GM23338 (cell line): ENCODE data around the gene RGS7. TPM values are rescaled to one million over a fixed set of nuclear protein-coding genes. Genes with fewer than 3 reads are reported as not detected.

Source experiments
- ATAC-seq: fragments of 200-7000 bp; cut with Tn5 transposase; 3 replicates; pipeline ENCODE4 v1.9.1; 2020
- DNase-seq: peaks from one replicate; pipeline ENCODE4 v3.0.0-alpha.2; 2015; ENCODE audit warnings: low spot score
- H2AFZ ChIP-seq: fragments of 200-600 bp; sonication (generic); 2 replicates; pipeline ENCODE4 v1.8.0; 2016; ENCODE audit warnings: antibody characterized with exemption, mild to moderate bottlenecking, moderate library complexity
- H3F3A ChIP-seq: fragments of 200-600 bp; sonication (generic); replicated peaks from 2 replicates; pipeline ENCODE4 v1.8.0; 2017; ENCODE audit warnings: antibody characterized with exemption, mixed run types, low read depth
- H3K27ac ChIP-seq: fragments of 200-600 bp; sonication (generic); 2 replicates; pipeline ENCODE4 v1.6.1; 2016; ENCODE audit warnings: low read depth
- H3K27me3 ChIP-seq: fragments of 200-600 bp; sonication (generic); 2 replicates; pipeline ENCODE4 v1.8.0; 2016; ENCODE audit warnings: mild to moderate bottlenecking, mixed run types, moderate library complexity; ENCODE audit not compliant: insufficient read depth
- H3K36me3 ChIP-seq: fragments of 200-600 bp; sonication (generic); 2 replicates; pipeline ENCODE4 v1.8.0; 2016; ENCODE audit warnings: mild to moderate bottlenecking; ENCODE audit not compliant: insufficient read depth
- H3K4me1 ChIP-seq: fragments of 200-600 bp; sonication (generic); 2 replicates; pipeline ENCODE4 v1.8.0; 2016; ENCODE audit warnings: mild to moderate bottlenecking, moderate library complexity; ENCODE audit not compliant: insufficient read depth
- H3K4me2 ChIP-seq: fragments of 200-600 bp; sonication (generic); 2 replicates; pipeline ENCODE4 v1.7.1; 2017; ENCODE audit warnings: mixed run types
- H3K4me3 ChIP-seq: fragments of 200-600 bp; sonication (generic); 2 replicates; pipeline ENCODE4 v1.6.1; 2016; ENCODE audit warnings: mixed run types
- H3K79me2 ChIP-seq: fragments of 200-600 bp; sonication (generic); replicated peaks from 2 replicates; pipeline ENCODE4 v1.8.0; 2017; ENCODE audit warnings: mild to moderate bottlenecking; ENCODE audit not compliant: insufficient read depth
- H3K9me2 ChIP-seq: fragments of 200-600 bp; sonication (generic); 2 replicates; pipeline ENCODE4 v1.8.0; 2017; ENCODE audit not compliant: insufficient read depth
- H4K20me1 ChIP-seq: fragments of 200-600 bp; sonication (generic); replicated peaks from 2 replicates; pipeline ENCODE4 v1.8.0; 2017; ENCODE audit warnings: mild to moderate bottlenecking; ENCODE audit not compliant: insufficient read depth
- H3K27ac Mint-ChIP-seq: 2 replicates; pipeline ENCODE4 v1.8.0; 2020; ENCODE audit warnings: inconsistent platforms, mild to moderate bottlenecking, moderate library complexity, mixed read lengths
- H3K27me3 Mint-ChIP-seq: 3 replicates; pipeline ENCODE4 v1.8.0; 2022; ENCODE audit warnings: low read depth, mild to moderate bottlenecking, moderate library complexity, mixed read lengths, inconsistent platforms; ENCODE audit not compliant: insufficient read depth, poor library complexity
- H3K36me3 Mint-ChIP-seq: 3 replicates; pipeline ENCODE4 v1.8.0; 2021; ENCODE audit warnings: low read depth, mild to moderate bottlenecking, inconsistent platforms, moderate library complexity, mixed read lengths
- H3K4me1 Mint-ChIP-seq: 3 replicates; pipeline ENCODE4 v1.8.0; 2020; ENCODE audit warnings: mild to moderate bottlenecking, inconsistent platforms, mixed read lengths
- H3K4me3 Mint-ChIP-seq: 3 replicates; pipeline ENCODE4 v1.8.0; 2021; ENCODE audit warnings: moderate library complexity, mild to moderate bottlenecking, inconsistent platforms, mixed read lengths
- H3K9me3 Mint-ChIP-seq: 3 replicates; pipeline ENCODE4 v1.8.0; 2020; ENCODE audit warnings: moderate library complexity, mild to moderate bottlenecking, inconsistent platforms, mixed read lengths
- CREB1 ChIP-seq: fragments of 250-450 bp; sonication (Bioruptor Pico); IDR thresholded peaks from 2 replicates; pipeline ENCODE4 v1.5.0; 2020; ENCODE audit warnings: low read depth, mild to moderate bottlenecking, moderate library complexity
- EZH2 ChIP-seq: fragments of 200-600 bp; sonication (generic); IDR thresholded peaks from one replicate; pipeline ENCODE4 v1.8.0; 2017; ENCODE audit warnings: antibody characterized with exemption, mild to moderate bottlenecking, low read depth; ENCODE audit not compliant: unreplicated experiment
- EZH2phosphoT487 ChIP-seq: fragments of 200-600 bp; sonication (generic); IDR thresholded peaks from one replicate; pipeline ENCODE4 v1.8.1; 2018; ENCODE audit warnings: antibody characterized with exemption; ENCODE audit not compliant: unreplicated experiment
- JUNB ChIP-seq: IDR thresholded peaks from one replicate; pipeline ENCODE4 v1.6.1; 2016; ENCODE audit warnings: antibody characterized with exemption; ENCODE audit not compliant: unreplicated experiment
- NANOG ChIP-seq: IDR thresholded peaks from 2 replicates; pipeline ENCODE4 v1.6.1; 2016; ENCODE audit warnings: antibody characterized with exemption, borderline replicate concordance
- POLR2AphosphoS5 ChIP-seq: IDR thresholded peaks from 2 replicates; pipeline ENCODE4 v1.6.1; 2016; ENCODE audit warnings: antibody characterized with exemption, low read depth
- REST ChIP-seq: IDR thresholded peaks from one replicate; pipeline ENCODE4 v1.6.1; 2018; ENCODE audit warnings: antibody characterized with exemption; ENCODE audit not compliant: unreplicated experiment
- STAT1 ChIP-seq: IDR thresholded peaks from one replicate; pipeline ENCODE4 v1.6.1; 2016; ENCODE audit warnings: antibody characterized with exemption; ENCODE audit not compliant: unreplicated experiment
- ZNF114 ChIP-seq: fragments of 250-450 bp; sonication (Bioruptor Pico); IDR thresholded peaks from 2 replicates; pipeline ENCODE4 v1.5.0; 2020; ENCODE audit warnings: mild to moderate bottlenecking, moderate library complexity
- ZNF331 ChIP-seq: fragments of 250-450 bp; sonication (Bioruptor Pico); IDR thresholded peaks from 2 replicates; pipeline ENCODE4 v1.5.0; 2020; ENCODE audit warnings: low read depth, mild to moderate bottlenecking, moderate library complexity
- polyA plus RNA-seq: library from polyadenylated mRNA; unstranded; fragments of >200 nt; fragmentation: Nextera tagmentation; extraction: Ambion mirVana; gene quantifications from 2 replicates; pipeline ENCODE4 v1.2.1, GENCODE V29; 2016
- total RNA-seq: library from RNA; depleted of rRNA; stranded (reverse); fragments of >200 nt; shearing (Covaris generic); gene quantifications from 2 replicates; pipeline ENCODE4 v1.2.3, GENCODE V29; 2014
- TF ChIP-seq, protein P1 (sequence below): fragments of 250-450 bp; sonication (Bioruptor Pico); IDR thresholded peaks from 2 replicates; pipeline ENCODE4 v1.5.0; 2020; ENCODE audit warnings: mild to moderate bottlenecking, moderate library complexity
- TF ChIP-seq, protein P2 (sequence below): IDR thresholded peaks from 2 replicates; pipeline ENCODE4 v1.6.1; 2016; ENCODE audit warnings: antibody characterized with exemption
- TF ChIP-seq, protein P3 (sequence below), 2 experiments: fragments of 200-600 bp in 1 of 2; sonication (generic) in 1 of 2; conservative IDR thresholded peaks; 2 replicates each; pipeline versions ENCODE4 v1.5.1 to v1.6.1; 2016 to 2017; ENCODE audit warnings: antibody characterized with exemption in 2 of 2, low read depth in 2 of 2, mild to moderate bottlenecking in 2 of 2, moderate library complexity in 1 of 2

The RGS7 gene
- total and polyA plus RNA-seq, 2 experiments from 2014 or later: 2.0 to 2.2 TPM

DNA sequence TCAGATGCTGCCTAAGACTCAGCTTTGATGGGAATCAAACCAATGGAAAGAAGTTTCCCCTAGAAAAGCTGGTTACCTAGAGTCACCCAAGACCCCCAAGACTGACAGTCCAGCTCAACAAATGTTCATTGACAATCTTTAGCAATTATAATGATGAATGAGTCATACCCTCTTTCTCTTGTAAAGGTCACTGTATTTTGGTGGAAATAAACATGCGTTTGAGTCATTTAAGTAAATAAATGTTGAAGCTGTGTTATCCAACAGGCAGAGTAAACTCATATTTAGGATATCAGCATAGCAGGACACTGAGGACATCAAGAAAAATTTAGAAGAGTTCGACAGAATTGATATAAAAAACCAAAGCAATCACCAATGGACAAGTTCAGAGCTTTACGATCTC, 295.9 kb downstream of the RGS7 start:
- H3K9me2 ChIP-seq: peaks cover 9% of the 10 kb centered on the region
- peaks cover 17% of the 10 kb centered on the region for H3K4me1 Mint-ChIP-seq
- DNase-seq (no peak), ATAC-seq (no peak)
- H3K27me3 Mint-ChIP-seq: peaks cover under 1% of the 10 kb centered on the region
- no peak overlapping the region for H3K4me3 Mint-ChIP-seq
- no peaks in the 10 kb centered on the region for H3K79me2 ChIP-seq
- H2AFZ ChIP-seq: no peak overlapping the region
- no peaks in the 10 kb centered on the region for H3F3A ChIP-seq
- H3K36me3 Mint-ChIP-seq: no peaks in the 10 kb centered on the region
- H4K20me1 ChIP-seq: no peaks in the 10 kb centered on the region
- peaks cover 19% of the 10 kb centered on the region for H3K4me1 ChIP-seq
- H3K9me3 Mint-ChIP-seq: no peaks in the 10 kb centered on the region
- H3K4me2 ChIP-seq: no peak overlapping the region; the same call in 1 of the 2 replicates
- no peak for TF ChIP-seq ZNF114 (CRISPR knock-in tag)
- TF ChIP-seq ZNF331: no peak
- TF ChIP-seq EZH2: no peak
- TF ChIP-seq, protein P1, sequence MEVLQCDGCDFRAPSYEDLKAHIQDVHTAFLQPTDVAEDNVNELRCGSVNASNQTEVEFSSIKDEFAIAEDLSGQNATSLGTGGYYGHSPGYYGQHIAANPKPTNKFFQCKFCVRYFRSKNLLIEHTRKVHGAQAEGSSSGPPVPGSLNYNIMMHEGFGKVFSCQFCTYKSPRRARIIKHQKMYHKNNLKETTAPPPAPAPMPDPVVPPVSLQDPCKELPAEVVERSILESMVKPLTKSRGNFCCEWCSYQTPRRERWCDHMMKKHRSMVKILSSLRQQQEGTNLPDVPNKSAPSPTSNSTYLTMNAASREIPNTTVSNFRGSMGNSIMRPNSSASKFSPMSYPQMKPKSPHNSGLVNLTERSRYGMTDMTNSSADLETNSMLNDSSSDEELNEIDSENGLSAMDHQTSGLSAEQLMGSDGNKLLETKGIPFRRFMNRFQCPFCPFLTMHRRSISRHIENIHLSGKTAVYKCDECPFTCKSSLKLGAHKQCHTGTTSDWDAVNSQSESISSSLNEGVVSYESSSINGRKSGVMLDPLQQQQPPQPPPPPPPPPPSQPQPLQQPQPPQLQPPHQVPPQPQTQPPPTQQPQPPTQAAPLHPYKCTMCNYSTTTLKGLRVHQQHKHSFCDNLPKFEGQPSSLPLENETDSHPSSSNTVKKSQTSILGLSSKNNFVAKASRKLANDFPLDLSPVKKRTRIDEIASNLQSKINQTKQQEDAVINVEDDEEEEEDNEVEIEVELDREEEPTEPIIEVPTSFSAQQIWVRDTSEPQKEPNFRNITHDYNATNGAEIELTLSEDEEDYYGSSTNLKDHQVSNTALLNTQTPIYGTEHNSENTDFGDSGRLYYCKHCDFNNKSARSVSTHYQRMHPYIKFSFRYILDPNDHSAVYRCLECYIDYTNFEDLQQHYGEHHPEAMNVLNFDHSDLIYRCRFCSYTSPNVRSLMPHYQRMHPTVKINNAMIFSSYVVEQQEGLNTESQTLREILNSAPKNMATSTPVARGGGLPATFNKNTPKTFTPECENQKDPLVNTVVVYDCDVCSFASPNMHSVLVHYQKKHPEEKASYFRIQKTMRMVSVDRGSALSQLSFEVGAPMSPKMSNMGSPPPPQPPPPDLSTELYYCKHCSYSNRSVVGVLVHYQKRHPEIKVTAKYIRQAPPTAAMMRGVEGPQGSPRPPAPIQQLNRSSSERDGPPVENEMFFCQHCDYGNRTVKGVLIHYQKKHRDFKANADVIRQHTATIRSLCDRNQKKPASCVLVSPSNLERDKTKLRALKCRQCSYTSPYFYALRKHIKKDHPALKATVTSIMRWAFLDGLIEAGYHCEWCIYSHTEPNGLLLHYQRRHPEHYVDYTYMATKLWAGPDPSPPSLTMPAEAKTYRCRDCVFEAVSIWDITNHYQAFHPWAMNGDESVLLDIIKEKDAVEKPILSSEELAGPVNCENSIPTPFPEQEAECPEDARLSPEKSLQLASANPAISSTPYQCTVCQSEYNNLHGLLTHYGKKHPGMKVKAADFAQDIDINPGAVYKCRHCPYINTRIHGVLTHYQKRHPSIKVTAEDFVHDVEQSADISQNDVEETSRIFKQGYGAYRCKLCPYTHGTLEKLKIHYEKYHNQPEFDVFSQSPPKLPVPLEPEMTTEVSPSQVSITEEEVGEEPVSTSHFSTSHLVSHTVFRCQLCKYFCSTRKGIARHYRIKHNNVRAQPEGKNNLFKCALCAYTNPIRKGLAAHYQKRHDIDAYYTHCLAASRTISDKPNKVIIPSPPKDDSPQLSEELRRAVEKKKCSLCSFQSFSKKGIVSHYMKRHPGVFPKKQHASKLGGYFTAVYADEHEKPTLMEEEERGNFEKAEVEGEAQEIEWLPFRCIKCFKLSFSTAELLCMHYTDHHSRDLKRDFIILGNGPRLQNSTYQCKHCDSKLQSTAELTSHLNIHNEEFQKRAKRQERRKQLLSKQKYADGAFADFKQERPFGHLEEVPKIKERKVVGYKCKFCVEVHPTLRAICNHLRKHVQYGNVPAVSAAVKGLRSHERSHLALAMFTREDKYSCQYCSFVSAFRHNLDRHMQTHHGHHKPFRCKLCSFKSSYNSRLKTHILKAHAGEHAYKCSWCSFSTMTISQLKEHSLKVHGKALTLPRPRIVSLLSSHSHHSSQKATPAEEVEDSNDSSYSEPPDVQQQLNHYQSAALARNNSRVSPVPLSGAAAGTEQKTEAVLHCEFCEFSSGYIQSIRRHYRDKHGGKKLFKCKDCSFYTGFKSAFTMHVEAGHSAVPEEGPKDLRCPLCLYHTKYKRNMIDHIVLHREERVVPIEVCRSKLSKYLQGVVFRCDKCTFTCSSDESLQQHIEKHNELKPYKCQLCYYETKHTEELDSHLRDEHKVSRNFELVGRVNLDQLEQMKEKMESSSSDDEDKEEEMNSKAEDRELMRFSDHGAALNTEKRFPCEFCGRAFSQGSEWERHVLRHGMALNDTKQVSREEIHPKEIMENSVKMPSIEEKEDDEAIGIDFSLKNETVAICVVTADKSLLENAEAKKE: no peak
- TF ChIP-seq EZH2phosphoT487: no peak
- TF ChIP-seq, protein P2, sequence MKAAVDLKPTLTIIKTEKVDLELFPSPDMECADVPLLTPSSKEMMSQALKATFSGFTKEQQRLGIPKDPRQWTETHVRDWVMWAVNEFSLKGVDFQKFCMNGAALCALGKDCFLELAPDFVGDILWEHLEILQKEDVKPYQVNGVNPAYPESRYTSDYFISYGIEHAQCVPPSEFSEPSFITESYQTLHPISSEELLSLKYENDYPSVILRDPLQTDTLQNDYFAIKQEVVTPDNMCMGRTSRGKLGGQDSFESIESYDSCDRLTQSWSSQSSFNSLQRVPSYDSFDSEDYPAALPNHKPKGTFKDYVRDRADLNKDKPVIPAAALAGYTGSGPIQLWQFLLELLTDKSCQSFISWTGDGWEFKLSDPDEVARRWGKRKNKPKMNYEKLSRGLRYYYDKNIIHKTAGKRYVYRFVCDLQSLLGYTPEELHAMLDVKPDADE: no peak
- TF ChIP-seq CREB1: no peak
- TF ChIP-seq STAT1: no peak
- no peak for TF ChIP-seq REST
- no peak for TF ChIP-seq JUNB
- no peak for TF ChIP-seq NANOG
- TF ChIP-seq, protein P3, sequence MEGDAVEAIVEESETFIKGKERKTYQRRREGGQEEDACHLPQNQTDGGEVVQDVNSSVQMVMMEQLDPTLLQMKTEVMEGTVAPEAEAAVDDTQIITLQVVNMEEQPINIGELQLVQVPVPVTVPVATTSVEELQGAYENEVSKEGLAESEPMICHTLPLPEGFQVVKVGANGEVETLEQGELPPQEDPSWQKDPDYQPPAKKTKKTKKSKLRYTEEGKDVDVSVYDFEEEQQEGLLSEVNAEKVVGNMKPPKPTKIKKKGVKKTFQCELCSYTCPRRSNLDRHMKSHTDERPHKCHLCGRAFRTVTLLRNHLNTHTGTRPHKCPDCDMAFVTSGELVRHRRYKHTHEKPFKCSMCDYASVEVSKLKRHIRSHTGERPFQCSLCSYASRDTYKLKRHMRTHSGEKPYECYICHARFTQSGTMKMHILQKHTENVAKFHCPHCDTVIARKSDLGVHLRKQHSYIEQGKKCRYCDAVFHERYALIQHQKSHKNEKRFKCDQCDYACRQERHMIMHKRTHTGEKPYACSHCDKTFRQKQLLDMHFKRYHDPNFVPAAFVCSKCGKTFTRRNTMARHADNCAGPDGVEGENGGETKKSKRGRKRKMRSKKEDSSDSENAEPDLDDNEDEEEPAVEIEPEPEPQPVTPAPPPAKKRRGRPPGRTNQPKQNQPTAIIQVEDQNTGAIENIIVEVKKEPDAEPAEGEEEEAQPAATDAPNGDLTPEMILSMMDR (conservative IDR thresholded peaks at IDR 0.05; ENCODE audit: low read depth in 2 of 2): no peak
- TF ChIP-seq POLR2AphosphoS5: no peak
- H3K27ac Mint-ChIP-seq: no peak overlapping the region
- H3K36me3 ChIP-seq: no peaks in the 10 kb centered on the region
- no peak overlapping the region for H3K4me3 ChIP-seq
- H3K27me3 ChIP-seq: no peaks in the 10 kb centered on the region
- no peak overlapping the region for H3K27ac ChIP-seq
